ENCODE data around the gene NELL1.

DNA sequence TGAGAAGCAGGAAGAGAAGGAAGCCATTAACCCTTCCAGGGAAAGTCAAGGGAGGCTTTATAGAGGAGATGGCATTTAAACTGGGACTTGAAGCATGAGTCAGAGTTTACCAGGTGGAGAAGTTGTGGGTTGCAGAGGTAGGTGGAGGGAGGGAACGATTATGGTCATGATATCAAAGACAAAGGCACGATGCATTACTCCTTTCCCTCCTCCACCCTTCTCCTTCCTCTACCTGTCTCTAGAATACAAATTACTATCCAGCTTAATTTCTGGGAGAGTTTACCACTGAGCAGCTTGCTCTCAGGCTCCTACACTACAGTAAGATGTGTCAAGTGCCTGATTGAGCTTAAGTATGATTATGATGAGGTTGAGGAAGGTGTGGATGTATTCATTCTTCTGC is 151.7 kb downstream of the NELL1 start:
- TF ChIP-seq REST (IDR thresholded peaks at IDR 0.05; ENCODE audit: insufficient read depth in 1 of 2, low read depth in 2 of 2, low read length in 2 of 2) (no peak), POLR2AphosphoS5 (IDR thresholded peaks at IDR 0.05; ENCODE audit: low read depth, low read length) (no peak), SIN3A (IDR thresholded peaks at IDR 0.05; ENCODE audit: borderline replicate concordance, insufficient read depth, low read length) (no peak)
